Measurements from ENCODE around the gene PKMYT1.
A peak's percentile ranks its signal among the peaks of the same experiment; 100 is the strongest.

The PKMYT1 gene

GRCh38 chr16:2973605-2974318, 6.5 kb downstream of the PKMYT1 start:
- no peak for DNase-seq (ENCODE audit: low spot score)

GRCh38 chr16:2973093-2973492, 7.2 kb downstream of the PKMYT1 start:
- no peak for DNase-seq (ENCODE audit: low spot score)

DNA sequence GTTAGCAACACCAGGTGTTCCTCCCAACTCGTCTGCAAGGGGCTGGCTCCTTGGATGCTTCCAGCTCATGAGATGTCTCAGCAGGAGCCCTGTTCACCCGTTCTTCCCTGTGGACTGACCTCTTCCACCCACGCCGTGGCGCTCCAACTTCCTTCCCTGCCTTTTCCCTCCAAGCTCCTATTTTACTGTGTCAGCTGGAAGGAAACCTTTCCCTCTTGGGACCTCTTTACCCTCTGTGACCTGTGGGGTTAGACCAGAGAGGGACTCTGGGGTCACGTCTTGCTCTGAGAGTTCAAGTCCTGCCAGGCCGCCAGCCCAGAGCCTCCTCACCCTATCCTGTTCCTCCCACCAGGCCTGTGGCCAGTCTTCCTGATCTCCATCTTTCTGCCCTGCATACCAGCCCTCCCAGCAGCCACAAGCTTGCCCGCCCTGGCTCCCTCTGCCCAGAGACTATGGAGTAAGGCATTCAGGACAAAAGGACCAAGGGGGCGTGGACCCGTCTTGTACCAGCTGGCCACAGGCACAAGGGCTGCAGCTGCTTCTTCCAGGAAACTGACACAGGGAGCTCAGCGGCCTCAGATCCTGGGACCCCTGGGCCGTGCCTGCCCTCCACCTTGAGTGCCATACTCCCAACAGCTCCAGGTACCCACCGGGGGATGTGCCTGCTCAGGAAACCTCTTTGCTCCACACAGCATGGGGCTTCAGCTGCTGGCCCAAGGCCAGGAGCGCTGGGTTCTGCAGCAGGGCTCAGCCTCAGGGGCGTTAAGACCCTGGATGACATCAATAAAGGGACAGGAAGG, 8.1 kb downstream of the PKMYT1 start:
- DNase-seq (ENCODE audit: low spot score) = no peak

DNA sequence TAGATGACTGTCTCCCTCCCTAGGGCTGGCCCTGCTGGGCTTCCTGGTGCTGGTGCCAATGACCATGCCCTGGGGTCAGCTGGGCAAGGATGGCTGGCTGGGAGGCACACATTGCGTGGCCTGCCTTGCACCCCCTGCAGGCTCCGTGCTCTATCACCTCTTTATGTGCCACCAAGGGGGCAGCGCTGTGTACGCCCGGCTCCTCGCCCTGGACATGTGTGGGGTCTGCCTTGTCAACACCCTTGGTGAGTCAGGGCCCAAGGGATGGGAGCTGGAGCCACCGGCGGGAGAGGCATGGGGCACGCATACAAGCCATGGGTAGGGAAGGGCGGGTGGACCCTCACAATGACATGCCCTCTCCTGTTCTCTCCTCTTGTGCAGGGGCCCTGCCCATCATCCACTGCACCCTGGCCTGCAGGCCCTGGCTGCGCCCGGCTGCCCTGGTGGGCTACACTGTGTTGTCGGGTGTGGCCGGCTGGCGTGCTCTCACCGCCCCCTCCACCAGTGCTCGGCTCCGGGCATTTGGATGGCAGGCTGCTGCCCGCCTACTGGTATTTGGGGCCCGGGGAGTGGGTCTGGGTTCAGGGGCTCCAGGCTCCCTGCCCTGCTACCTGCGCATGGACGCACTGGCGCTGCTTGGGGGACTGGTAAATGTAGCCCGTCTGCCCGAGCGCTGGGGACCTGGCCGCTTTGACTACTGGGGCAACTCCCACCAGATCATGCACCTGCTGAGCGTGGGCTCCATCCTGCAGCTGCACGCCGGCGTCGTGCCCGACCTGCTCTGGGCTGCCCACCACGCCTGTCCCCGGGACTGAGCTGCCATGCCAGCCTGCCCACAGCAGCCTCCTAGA, 8.9 kb downstream of the PKMYT1 start:
- DNase-seq (ENCODE audit: low spot score) = no peak

GRCh38 chr16:2970563-2970962, 9.7 kb downstream of the PKMYT1 start:
- no peak for DNase-seq (ENCODE audit: low spot score)

DNA sequence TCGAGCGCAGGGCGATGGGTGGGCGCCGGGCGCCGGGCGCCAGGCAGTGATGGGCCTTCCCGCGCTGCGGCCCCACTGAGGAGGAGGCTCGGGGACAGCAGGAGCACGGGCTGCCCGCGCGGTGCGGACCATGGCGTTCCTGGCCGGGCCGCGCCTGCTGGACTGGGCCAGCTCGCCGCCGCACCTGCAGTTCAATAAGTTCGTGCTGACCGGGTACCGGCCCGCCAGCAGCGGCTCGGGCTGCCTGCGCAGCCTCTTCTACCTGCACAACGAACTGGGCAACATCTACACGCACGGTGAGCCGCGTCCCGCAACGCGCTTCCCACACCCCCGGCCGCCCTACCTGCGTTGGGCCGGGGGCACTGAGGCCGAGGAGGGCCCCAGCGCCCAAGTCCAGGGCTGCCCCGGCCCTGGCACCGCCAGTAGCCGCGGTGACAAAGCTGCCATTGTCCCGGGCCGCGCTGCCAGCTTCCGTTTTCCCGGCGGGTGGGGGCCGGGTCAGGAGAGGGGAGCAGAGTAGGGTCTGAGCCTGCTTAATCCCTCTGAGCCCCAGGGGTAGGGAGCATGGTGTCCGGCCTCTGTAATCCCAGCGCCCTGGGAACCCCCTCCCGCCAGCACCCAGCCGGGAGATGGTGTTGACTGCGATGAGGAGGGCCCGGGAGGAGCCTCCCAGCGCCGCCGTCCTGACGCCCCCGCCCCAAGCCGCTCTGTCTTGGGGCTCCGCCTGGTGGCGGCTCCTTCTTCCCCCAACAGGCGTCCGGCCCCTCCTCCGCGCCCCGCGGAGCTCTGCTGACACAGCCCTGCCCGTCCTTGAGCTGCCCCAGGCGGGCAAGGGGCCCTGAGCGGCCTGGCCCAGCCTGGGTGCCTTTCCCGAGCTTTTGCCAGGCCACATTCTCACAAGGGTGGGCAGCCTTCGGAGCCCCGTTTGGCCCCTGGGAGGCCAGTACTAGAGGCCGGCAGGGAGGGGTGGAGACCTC, 10.4 kb downstream of the PKMYT1 start:
- DNase-seq (ENCODE audit: low spot score) = peak; percentile 85

GRCh38 chr16:2968738-2969544, 11.3 kb downstream of the PKMYT1 start, which contains the start of gene PAQR4:
TSS of gene PAQR4 (plus strand) at chr16:2969348. CDS start at chr16:2969675, 327 bp downstream.
- peak; percentile 92 for DNase-seq (ENCODE audit: low spot score)

DNA sequence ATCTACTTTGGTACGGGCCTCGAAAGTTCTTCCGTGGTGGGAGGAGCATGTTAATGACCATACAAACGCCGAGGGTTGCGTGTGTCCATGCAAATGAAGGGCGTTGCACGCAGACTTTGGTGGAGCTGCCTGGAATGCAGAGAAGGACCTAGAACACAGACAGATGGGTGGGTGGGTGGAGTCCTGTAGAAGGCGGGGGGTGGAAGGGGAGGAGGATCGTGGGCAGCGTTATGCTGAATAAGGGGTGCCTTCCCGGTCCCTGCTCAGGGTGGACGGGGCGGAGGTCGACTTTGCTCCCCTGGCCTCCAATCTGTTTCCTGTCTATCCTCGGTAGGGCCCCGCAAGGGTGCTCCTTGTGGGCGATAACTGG, 11.9 kb downstream of the PKMYT1 start:
- DNase-seq (ENCODE audit: low spot score) = no peak

- DNase-seq (ENCODE audit: low spot score) = no peak
Measured at GRCh38 chr16:2967721-2968161, 12.5 kb downstream of the PKMYT1 start.

DNA sequence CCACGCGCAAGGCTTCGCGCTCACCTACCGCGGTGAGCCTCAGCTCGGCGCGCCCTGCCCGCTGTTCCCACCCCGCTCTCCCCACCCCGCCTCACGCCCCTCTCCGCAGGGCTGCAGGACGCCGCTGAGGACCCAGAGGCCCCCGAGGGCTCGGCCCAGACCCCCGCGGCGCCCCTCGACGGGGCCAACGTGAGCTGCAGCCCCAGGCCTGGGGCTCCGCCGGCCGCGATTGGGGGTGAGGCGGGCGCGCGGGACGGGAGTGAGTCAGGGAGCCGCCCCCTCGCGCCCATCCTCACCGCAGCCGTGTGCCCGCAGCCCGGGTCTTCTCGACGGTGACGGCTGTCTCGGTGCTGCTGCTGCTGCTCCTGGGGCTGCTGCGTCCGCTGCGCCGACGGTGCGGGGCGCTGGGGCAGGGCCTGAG, 13.0 kb downstream of the PKMYT1 start:
- DNase-seq (ENCODE audit: low spot score) = no peak

DNA sequence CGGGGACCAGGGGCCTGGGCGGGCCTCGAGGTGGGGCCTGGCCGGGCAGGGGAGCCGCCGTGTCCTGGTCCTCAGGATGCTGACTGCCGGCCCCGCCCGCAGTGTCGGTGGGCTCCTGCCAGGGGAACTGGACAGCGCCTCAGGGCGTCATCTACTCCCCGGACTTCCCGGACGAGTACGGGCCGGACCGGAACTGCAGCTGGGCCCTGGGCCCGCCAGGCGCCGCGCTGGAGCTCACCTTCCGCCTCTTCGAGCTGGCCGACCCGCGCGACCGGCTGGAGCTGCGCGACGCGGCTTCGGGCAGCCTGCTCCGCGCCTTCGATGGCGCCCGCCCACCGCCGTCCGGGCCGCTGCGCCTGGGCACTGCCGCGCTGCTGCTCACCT, 13.4 kb downstream of the PKMYT1 start:
- no peak for DNase-seq (ENCODE audit: low spot score)

- DNase-seq (ENCODE audit: low spot score) = no peak
Measured at GRCh38 chr16:2966043-2966807, 14.0 kb downstream of the PKMYT1 start.

- peak; percentile 91 for DNase-seq (ENCODE audit: low spot score)
Measured at GRCh38 chr16:2964475-2965336, 15.5 kb downstream of the PKMYT1 start.

- peak; percentile 87 for DNase-seq (ENCODE audit: low spot score)
Measured at GRCh38 chr16:2963723-2964474, 16.3 kb downstream of the PKMYT1 start, which contains the start of gene KREMEN2. TSS of gene KREMEN2 (plus strand) at chr16:2964275. CDS start at chr16:2964521, 246 bp downstream.

DNA sequence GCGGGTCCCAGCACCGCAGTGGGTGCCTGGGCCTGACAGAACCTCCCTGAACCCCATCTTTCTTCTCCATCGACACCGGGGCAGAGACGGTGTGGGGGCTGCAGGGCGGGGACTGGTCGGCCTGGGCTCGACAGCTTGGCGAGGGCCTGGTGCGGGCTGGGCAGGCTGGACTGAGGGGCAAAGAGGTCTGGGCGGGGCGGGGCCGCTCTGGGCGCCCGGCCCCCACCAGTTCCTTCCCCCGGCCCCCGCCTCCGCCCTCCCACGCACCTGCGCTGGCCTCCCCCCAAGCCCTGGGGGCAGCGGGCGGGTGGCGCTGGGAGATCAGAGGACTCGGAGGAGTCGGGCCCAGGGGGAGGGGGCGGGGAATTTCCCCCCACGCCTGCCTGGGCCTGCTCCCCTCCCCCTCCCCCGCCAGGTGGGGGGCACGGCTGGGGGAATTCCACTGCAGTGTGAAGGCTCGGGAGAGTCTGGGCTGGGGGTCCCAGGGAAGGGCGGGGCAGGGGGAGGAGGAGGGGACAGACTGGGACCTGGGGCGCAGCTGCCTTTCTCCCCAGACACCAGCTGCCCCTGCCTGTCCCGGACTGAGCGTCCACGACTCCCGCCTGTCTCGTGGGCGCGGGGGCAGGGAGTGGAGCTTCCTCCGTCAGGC, 17.0 kb downstream of the PKMYT1 start:
- no peak for DNase-seq (ENCODE audit: low spot score)

- no peak for DNase-seq (ENCODE audit: low spot score)
Measured at GRCh38 chr16:2962334-2963073, 17.7 kb downstream of the PKMYT1 start.

All from D341Med (cell line).